Measurements from ENCODE around the gene SHISAL2A.

SHISAL2A gene

DNA sequence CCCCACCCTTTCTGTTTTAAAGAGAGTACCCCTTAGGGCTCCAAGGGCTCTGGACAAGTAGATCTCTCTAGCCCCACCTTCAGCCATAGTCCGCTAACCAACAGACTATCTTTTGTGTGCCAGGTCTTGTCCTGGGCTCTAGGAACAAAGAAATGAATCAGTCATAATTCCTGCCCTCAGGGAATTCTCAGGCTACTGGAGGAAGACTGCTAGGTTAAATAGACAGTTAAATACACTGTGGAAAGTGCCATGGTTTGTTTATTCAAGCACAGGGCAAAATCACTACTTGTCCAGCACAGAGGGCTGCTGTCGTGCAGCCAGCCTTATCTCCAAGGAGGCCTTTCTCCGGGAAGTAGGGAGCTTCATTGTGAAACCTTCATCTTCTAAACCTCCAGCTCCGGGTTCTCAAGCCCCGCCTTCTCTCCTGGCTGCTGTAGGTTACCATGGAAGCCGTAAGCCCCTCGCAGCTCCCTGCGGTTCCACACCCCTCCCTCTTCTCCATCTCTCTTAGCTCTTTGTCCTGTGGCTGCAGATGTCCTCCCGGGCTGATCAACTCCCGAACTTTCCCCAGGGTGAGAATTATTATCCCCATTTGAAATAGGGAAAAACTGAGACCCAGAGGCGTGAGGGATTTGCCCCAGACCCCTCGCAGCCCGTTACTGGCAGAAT, 29.8 kb downstream of the SHISAL2A start:
- DNase-seq, result no peak

DNA sequence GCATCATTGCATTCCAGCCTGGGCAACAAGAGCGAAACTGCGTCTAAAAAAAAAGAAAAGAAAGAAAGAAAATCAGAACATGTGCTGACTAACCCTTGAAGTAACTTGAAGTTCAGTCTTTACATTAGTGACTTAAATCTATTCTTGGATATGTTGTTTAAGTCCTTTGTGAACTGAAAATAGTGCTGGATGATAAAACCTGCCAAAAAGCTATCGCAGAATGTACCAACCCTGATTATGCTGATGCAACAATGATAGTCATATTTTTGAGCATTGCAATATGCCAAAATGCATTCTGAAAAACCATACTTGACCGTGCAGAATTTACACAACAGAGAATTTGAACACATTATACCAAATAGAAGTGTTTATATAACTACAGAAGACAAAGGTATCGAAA, 30.7 kb downstream of the SHISAL2A start:
- no peak for DNase-seq

DNA sequence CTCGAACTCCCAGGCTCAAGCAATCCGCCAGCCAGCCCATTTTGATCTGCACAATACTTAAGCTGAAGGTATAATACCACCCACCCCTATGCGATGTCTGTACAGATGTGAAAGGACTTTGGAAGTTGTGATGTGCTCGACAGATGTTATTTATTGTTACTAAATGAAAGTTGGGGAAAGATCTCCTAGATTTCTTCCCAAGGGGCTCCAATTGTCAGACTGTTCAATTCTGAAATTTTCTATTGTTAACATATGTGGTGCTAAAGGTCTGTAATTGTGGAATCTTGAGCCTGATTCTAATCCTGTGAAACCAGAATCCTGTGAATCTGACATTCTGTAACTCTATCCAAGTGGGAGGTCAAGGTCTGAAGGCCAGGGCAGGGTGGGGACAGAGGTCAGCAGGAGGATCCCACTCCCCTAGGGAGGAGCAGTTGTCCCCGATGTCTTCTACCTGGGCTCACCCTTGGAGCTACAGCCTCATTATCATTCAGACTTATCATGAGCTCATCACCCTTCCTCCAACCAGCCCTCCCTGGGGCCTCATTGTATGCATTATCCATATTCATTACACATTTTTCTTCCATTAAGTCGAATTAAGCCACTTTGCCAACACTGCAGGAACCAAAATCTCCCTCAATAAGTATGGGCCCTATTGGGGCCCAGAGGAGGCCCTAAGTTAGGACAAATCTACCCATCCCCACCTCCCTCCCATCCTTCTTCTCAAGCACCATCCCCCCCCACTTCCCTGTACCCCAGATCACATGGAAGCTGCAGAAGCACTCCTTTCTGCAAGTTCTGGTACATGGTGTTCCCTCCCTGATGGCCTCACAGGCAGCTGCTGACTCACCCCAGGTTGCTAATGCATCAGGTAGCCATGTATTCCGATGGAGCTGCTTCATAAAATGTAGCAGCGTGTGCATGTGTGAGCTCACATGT, 32.3 kb downstream of the SHISAL2A start:
- no peak for DNase-seq

DNA sequence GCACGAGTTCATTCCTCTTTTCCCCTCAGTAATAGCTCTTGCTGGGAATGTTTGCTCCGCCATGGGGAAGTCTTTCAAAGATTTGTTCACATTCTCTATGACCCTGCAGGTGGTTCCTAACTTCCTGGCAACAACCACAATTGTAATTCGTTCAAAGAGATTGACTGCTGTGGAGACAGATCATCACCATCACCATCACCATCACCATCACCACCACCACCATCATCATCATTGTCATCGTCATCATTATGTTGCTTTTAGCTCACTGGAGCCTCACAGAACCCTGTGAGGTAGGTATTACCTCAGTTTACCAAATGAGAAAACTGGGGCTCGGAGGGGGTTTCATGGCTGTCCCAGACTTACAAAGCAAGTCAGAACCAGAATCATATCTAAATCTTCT, 34.3 kb downstream of the SHISAL2A start:
- DNase-seq, result no peak

DNA sequence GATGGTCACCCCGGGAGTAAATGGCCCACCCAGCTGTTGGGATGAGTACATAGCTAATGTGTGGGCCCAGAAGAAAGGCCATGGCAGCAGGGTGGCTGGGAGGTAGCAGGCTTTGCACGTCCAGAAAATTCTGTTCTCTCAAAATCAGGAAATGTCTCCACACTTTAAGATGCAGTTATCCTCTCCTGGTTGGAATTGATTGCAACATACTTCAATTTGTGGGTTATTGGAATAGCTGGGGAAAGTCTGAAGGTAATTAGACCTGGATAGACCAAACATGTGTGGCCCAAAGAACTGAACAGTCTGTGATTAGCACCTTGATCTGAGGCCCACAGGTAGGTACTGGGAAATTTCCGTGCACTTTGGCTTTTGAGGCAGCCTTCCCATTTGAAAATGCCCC, 35.0 kb downstream of the SHISAL2A start:
- DNase-seq, result no peak

DNA sequence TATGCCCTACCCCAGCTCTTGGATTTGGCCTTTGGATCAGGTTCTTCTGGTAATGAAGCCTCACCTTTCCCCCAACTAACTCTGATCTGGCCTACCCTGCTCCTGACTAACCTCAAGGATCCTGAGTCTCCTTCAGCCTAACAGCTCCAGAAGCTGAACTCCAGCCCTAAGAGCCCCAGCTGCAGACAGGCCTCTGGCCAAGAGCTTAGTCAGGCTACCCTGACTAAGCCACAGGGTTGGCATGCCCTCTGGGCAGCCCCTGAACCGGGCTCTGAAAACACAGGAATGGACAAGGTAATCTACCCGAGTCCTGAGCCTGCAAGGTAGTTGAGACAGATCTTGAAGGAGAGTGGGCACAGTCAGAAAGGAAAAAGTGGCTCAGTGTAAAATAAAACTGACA, 35.7 kb downstream of the SHISAL2A start:
- DNase-seq, result no peak

DNA sequence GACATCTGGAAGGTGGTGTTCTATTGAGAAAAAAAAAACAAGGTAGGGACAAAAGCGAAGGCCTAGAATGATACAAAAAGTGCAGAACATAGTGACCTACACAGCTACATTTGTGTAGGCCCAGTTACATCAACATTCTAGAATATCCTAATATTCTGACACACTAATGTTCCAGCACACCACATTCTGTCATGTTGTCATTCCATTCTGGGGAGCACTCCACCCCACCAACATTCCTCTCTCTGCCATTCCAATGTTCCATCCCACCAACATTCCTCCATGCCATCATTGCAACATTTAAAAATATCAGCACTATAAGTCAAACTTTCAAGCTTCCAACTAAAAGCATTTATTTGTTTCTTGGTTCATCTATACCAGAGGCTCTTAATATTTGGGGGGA, 36.7 kb downstream of the SHISAL2A start:
- no peak for DNase-seq

DNA sequence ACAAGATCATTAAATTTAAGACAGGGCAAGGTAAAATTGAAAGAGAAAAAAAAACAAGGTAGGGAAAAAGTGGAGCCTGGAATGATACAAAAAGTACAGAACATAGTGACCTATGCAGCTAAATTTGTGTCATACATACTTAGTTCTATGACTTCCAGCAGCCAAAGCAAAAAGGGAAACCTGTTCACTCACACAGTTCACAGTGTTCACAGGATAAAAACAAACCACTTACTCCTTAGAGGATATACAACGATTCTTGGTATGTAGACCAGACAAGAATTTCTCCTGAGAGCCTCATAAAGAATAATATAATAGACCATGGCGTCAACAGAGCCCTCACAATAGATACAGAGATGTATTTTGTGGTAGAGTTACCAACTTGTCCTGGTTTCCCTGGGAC, 37.6 kb downstream of the SHISAL2A start:
- no peak for DNase-seq

DNA sequence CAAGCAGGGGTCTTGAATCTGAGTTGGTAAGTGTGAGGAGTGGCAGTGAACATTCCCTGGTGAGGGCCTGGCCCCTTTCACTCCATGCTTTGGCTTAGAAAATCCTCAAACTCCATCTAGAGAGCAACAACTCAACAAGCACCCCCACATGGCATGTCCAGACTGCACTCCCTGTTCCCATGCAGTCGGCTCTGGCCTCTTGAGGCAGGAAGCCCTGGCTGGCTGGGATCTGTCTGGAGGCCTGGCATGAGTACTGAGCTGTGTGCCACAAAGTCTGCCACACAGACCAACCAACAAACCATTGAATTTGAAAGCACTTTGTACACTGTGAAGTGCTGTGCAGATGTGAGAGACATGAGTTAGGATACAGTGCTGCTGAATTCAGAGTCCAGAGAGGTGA, 40.0 kb downstream of the SHISAL2A start:
- DNase-seq, result no peak

DNA sequence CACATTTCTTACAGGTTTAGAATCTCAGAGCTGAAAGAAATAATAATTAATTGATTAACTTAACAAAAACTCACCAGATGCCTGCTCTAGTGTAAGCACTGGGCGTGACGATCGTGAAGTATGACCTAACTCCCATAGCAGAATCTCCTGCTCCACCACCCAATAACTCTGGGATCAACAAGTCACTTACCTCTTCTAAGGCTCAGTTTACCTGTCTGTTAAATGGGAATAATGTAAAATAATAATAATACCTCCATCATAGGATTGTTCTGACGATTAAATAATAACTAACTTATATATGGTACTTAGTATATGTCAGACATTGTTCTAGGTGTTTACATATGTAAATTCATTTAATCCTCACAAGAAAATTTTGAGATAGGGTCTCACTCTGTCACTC, 40.5 kb downstream of the SHISAL2A start:
- no peak for DNase-seq

DNA sequence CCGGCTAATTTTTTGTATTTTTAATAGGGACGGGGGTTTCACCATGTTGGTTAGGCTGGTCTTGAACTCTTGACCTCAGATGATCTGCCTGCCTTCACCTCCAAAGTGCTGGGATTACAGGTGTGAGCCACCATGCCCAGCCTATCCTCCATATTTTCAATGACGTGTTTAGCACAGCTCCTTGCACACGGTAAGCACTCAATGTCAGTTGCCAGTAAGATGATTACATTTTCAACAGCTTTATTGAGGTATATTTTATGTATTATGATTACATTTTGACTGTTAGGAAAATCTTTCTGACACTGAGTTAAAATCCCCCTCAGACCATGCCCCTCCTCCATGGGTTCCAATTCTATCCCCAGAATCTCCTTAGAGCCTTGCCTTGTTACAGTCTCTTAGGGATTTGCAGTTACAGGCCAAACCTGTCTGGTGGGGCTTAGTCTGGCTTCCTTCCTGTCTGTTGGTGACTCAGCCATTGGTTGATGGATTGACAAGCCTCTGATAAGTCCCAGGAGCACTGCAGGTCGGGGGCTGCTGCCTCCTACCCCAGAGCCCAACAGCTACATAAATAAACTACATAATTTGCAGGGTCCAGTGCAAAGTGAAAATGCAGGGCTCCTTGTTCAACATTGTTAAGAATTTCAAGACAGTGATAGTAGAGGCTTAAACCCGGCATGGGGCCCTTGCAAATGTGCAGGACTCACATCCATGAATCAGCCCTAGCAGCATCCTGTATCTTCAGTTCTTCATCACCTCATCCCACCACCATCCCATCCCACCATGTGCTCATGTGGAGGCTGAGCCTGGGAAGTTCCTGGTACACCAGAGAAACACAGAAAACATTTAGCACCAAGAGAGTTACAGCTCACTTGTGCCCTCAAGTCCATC, 41.8 kb downstream of the SHISAL2A start:
- DNase-seq, result peak; percentile 40 to 54

DNA sequence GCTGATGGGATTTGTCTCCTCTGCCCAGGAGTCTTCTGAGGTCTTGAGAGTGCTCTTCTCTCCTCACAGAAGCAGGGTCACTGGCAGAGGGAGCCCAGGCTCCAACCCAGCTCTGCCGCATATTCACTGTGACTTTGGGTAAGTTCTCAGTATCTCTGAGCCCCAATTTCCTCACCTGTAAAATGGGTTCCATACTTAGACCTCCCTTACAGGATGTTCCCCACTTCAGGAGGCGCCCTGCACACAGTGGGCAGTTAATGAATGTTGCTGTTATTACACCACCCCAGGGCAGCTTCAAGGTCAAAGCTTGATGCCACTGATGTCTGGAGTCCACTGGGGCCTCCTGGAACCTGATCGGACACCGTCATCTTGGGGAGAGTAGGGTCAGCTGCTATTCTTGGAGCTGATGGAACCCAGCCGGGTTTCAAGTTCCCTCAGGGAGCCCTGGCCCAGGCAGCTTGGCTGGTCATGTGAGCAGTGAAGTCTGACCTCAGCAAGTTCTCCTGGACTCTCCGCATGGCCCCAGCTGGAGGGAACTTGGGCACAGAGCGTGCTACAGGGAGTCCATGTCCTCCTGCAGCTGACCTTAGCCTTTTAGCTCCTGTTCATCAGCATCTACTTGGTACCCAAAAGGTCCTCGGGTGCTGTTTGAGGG, 43.4 kb downstream of the SHISAL2A start:
- no peak for DNase-seq

DNA sequence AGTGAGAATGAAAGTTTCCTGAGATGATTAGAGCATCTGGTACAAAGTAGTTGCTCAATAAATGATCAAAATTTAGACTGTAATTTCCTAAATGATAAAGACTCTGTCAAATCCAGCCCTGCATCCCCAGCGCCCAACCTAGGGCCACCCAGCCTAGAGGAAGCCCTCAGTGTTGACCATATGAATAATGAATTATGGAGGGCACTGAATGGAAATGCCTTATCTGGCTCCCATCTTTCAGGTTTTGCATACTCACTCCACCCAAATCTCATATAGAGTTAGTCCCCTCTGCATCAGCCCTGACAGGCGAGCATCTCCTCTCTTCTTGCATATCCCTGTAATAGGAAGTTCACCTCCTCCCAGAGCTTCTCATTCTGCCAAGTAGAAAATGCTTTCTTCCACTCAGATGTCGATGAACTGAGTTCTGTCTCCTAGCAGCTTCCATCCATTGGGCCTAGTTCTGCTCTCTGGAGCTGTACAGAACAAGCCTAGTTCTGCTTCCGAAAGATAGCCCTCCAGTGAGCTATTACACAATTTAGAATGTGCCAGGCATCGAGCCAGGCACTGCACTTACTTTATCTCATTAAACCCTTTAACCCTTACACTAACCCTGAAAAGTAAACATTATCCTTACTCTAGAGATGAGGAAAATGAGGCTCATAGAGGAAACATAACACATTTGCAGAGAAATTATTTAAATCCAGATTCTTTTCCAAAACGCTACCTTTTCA, 44.3 kb downstream of the SHISAL2A start:
- DNase-seq, result no peak

DNA sequence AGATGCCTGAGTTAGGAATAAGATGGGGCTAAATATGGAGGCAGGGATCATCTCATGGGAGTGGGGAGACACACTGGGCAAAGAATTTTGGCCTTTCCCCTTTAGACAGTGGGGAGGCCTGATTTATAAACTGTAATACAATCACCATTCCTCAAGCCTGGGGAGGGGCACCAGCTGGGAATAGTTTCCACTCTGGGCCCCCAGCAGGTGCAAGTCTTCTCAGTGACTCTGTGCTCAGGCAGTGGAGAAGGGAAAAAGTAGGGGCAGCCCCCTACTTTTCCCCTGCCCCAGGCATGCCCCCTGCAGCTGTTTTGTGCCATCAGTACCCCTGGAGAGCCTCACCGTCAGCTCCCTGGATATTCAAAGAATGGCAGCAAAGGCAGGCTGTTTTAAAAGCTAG, 46.1 kb downstream of the SHISAL2A start:
- no peak for DNase-seq

DNA sequence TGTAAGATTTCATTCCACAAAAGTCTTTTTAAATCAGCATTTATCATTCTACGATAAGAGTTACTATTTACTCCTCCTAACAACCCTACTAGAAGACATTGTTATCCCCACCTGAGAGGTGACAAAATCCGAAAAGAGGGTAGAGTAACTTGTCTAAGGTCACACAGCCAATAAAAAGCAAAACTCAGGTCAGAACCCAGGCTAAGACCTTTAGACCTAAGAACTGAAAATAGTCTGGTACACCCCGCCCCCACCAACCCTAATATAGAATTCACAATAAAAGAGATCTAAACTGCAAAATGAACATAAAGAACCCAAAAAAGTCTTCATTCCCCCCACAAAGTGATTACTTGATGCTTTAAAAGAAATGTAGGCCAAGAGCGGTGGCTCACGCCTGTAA, 46.5 kb downstream of the SHISAL2A start:
- no peak for DNase-seq

DNA sequence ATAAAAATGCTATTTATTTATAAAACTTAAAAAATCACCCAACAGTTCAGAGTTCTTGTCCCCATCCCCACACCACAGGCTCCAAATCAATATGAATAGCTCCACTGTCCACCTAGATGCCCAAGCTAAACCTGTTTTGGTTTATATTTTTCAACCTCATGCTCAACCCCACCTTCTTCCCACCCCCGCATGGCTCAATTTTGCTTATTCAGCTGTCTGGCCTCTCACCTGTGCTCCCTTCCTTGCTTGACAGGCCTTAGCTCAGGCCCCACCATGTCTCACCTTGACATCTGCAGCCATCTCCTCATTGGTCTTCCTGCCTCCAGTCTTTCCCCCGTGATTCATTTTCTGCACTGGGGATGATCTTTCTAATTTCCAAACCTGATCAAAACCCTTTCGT, 47.4 kb downstream of the SHISAL2A start:
- DNase-seq, result no peak

DNA sequence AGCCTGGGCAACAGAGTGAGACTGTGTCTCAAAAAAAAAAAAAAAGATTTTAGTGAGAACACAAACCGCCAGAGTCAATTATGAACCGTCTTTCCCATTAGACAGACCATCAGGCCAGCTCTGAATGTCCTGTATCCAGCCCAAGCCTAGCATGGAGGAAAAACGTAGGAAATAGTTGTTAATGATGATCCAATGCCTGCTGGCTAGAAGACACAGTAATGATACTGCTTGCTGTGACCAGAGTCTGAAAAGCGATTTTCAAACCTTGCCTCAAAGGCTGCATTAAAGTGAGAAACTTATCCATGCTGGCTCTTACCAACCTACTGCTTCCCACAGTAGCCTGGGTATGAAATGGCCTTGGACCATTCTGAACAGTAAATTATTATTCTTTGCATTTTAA, 48.2 kb downstream of the SHISAL2A start:
- DNase-seq, result no peak

DNA sequence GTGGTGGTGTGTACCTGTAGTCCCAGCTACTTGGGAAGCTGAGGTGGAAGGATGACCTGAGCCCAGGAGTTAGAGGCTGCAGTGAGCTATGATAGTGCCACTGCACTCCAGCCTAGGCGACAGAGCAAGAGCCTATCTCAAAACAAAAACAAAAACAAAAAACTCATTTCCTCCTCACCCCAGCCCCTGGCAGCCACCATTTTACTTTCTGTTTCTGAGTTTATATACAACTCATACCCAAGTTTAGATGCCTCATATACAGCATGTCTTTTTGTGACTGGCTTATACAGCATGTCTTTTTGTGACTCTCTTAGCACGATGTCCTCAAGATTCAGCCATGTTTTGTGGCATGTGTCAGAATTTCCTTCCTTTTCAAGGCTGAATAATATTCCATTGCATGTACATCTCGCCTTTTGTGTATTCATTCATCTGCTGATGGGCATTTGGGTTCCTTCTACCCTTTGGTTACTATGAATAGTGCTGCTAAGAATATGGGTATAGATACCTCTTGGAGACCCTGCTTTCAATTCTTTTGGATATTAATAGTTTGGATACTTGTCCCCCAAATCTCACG, 50.5 kb downstream of the SHISAL2A start:
- no peak for DNase-seq

DNA sequence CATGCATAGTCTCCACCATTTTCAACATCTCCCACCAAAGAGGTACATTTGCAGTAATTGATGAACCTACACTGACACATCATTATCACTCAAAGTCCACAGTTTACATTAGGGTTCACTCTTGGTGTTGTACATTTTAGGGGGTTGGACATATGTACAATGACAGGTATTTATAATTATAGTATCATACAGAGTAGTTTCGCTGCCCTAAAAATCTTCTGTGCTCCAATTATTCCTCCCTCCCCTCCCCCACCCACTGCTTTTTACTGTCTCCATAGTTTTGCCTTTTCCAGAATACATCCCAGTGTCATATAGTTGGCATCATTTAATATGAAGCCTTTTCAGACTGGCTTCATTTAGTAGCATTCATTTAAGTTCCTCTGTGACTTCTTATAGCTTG, 51.6 kb downstream of the SHISAL2A start:
- DNase-seq, result no peak

DNA sequence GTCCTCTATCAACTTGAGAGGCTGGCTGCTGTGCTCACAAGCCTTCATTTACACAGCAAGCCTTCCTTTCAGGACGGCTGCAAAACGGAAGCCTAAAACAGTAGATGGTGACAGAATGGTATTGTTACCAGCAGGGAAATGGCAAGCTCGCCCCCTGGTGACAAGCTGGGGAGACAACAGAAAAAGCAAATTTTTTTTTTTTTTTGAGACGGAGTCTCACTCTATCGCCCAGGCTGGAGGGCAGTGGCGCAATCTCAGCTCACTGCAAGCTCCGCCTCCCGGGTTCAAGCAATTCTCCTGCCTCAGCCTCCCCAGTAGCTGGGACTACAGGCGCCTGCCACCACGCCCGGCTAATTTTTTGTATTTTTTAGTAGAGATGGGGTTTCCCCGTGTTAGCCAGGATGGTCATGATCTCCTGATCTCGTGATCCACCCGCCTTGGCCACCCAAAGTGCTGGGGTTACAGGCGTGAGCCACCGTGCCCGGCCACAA, 53.3 kb downstream of the SHISAL2A start:
- DNase-seq, result peak; percentile 80 to 87

DNA sequence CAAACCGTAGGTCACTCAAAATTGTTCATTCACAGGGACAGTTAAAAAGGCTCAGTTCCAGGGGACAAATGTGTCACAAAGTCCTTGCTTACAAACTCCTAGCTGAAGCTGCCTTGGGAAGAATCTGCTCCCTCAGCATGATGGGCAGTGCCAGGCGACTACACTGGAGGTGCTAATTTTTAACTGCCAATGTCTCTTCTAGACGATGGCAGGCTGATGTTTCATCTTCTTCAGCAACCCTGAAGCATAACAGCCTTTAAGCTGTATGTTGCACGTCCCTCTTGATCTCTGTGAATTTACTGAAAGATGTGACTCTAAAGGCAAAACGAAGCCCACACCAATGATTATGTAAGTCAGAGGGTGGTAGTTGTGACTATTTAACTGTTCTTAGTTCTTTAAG, 53.9 kb downstream of the SHISAL2A start:
- no peak for DNase-seq

DNA sequence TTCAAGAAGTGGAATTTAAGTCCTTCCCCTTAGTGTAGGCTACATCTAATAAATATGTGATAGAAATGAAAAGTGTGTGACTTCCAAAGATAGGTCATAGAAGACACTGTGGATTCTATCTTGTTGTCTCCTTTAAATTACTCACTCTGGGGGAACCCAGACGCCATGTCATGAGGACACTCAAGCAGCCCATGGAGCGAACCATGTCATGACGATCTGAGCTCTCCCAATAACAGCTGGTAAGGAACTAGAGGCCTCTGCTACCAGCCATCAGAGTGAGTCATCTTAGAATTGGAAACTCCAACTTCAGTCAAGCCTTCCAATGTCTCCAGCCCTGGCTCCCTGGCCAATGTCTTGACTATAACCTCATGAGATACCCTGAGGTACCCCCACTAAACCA, 58.9 kb downstream of the SHISAL2A start:
- no peak for DNase-seq

Data from Kasumi-1 (cell line).